HepG2 (cell line): ENCODE measurements around the gene PGPEP1. TPM values are rescaled to one million over a fixed set of nuclear protein-coding genes. Genes with fewer than 3 reads are reported as not detected.

Experiments used
- BRCA1 ChIP-seq: sonication (generic); formaldehyde crosslinking; IDR thresholded peaks from 2 replicates; pipeline ENCODE4 v1.4.0; 2020; ENCODE audit warnings: missing genetic modification reagents
- CBFB ChIP-seq: sonication (generic); formaldehyde crosslinking; IDR thresholded peaks from 2 replicates; pipeline ENCODE4 v1.4.0; 2020; ENCODE audit warnings: missing genetic modification reagents
- CCDC6 ChIP-seq: sonication (generic); formaldehyde crosslinking; IDR thresholded peaks from 2 replicates; pipeline ENCODE4 v1.8.1; 2022; ENCODE audit warnings: mild to moderate bottlenecking, missing genetic modification reagents, moderate library complexity
- CHD4 ChIP-seq: fragments of 200-600 bp; sonication (generic); IDR thresholded peaks from 2 replicates; pipeline ENCODE4 v1.7.0; 2017; ENCODE audit warnings: mild to moderate bottlenecking, low read length, borderline replicate concordance
- DMAP1 ChIP-seq: IDR thresholded peaks from 2 replicates; pipeline ENCODE4 v1.6.1; 2016
- FOXK1 ChIP-seq: sonication (generic); formaldehyde crosslinking; IDR thresholded peaks from 2 replicates; pipeline ENCODE4 v1.4.0; 2020; ENCODE audit warnings: low read depth, missing genetic modification reagents, borderline replicate concordance
- FOXO4 ChIP-seq: sonication (generic); formaldehyde crosslinking; conservative IDR thresholded peaks from 2 replicates; pipeline ENCODE4 v1.8.1; 2023; ENCODE audit warnings: missing genetic modification reagents
- HOXD1 ChIP-seq: sonication (generic); formaldehyde crosslinking; IDR thresholded peaks from 2 replicates; pipeline ENCODE4 v1.5.0; 2020; ENCODE audit warnings: missing genetic modification reagents
- ISX ChIP-seq: sonication (generic); formaldehyde crosslinking; conservative IDR thresholded peaks from 2 replicates; pipeline ENCODE4 v1.5.0; 2020; ENCODE audit warnings: missing genetic modification reagents
- MBNL3 ChIP-seq: fragments of 250-450 bp; sonication (Bioruptor Pico); conservative IDR thresholded peaks from 2 replicates; pipeline ENCODE4 v1.8.0; 2022; ENCODE audit warnings: mild to moderate bottlenecking, inconsistent platforms
- NFE2L2 ChIP-seq: fragments of 150-350 bp; IDR thresholded peaks from 2 replicates; pipeline ENCODE4 v1.6.1; 2014; ENCODE audit warnings: low read length
- NFIB ChIP-seq: sonication (generic); formaldehyde crosslinking; IDR thresholded peaks from 2 replicates; pipeline ENCODE4 v1.9.0; 2021; ENCODE audit warnings: missing genetic modification reagents, mild to moderate bottlenecking, borderline replicate concordance
- PBX2 ChIP-seq: IDR thresholded peaks from 2 replicates; pipeline ENCODE4 v1.6.1; 2016; ENCODE audit warnings: control low read depth
- PHF5A ChIP-seq: IDR thresholded peaks from one replicate; pipeline ENCODE4 v1.6.1; 2018; ENCODE audit warnings: low read depth, missing genetic modification reagents; ENCODE audit not compliant: unreplicated experiment
- SAP130 ChIP-seq: IDR thresholded peaks from 2 replicates; pipeline ENCODE4 v1.6.1; 2016; ENCODE audit warnings: low read depth
- U2AF2 ChIP-seq: fragments of 200-400 bp; formaldehyde crosslinking; IDR thresholded peaks from 2 replicates; pipeline ENCODE4 v1.6.1; 2017; ENCODE audit warnings: low read depth, mild to moderate bottlenecking, low read length
- ZBTB44 ChIP-seq: sonication (generic); formaldehyde crosslinking; IDR thresholded peaks from 2 replicates; pipeline ENCODE4 v1.4.0; 2020; ENCODE audit warnings: missing genetic modification reagents
- ZNF10 ChIP-seq: sonication (generic); formaldehyde crosslinking; IDR thresholded peaks from 2 replicates; pipeline ENCODE4 v1.4.0; 2020; ENCODE audit warnings: mild to moderate bottlenecking, low read depth, missing genetic modification reagents, borderline replicate concordance
- ZNF296 ChIP-seq: sonication (generic); formaldehyde crosslinking; conservative IDR thresholded peaks from 2 replicates; pipeline ENCODE4 v1.5.0; 2020; ENCODE audit warnings: mild to moderate bottlenecking, missing genetic modification reagents
- ZNF3 ChIP-seq: IDR thresholded peaks from 2 replicates; pipeline ENCODE4 v1.7.0; 2017; ENCODE audit warnings: inconsistent platforms
- ZNF33A ChIP-seq: sonication (generic); formaldehyde crosslinking; IDR thresholded peaks from 2 replicates; pipeline ENCODE4 v1.5.1; 2020; ENCODE audit warnings: missing genetic modification reagents, mild to moderate bottlenecking, moderate library complexity, borderline replicate concordance
- ZNF572 ChIP-seq: sonication (generic); formaldehyde crosslinking; IDR thresholded peaks from 2 replicates; pipeline ENCODE4 v1.5.1; 2020; ENCODE audit warnings: mild to moderate bottlenecking, missing genetic modification reagents
- ZNF704 ChIP-seq: sonication (generic); formaldehyde crosslinking; IDR thresholded peaks from 2 replicates; pipeline ENCODE4 v1.8.1; 2023; ENCODE audit warnings: mild to moderate bottlenecking, inconsistent platforms, moderate library complexity, missing genetic modification reagents, borderline replicate concordance
- ZSCAN21 ChIP-seq: sonication (generic); formaldehyde crosslinking; IDR thresholded peaks from 2 replicates; pipeline ENCODE4 v1.8.0; 2022; ENCODE audit warnings: mild to moderate bottlenecking, missing genetic modification reagents, moderate library complexity, borderline replicate concordance
- ZSCAN30 ChIP-seq: sonication (generic); formaldehyde crosslinking; IDR thresholded peaks from 2 replicates; pipeline ENCODE4 v1.5.0; 2020; ENCODE audit warnings: mild to moderate bottlenecking, missing genetic modification reagents
- polyA plus RNA-seq, 8 experiments: library from polyadenylated mRNA; depleted of rRNA in 3 of 8; stranded (reverse) in 7 of 8; unstranded in 1 of 8; fragments of >200 nt; fragmentation: Illumina TruSeq in 4 of 8; extraction: Trizol in 4 of 8; gene quantifications; 2 replicates each; pipeline versions ENCODE4 v1.2.1 to v1.2.3, GENCODE V29; 2011 to 2016; ENCODE audit warnings: low read depth in 4 of 8, missing spikeins in 1 of 8, mixed read lengths in 1 of 8; ENCODE audit not compliant: insufficient read depth in 1 of 8
- total RNA-seq, 5 experiments: library from RNA; depleted of rRNA; stranded (reverse); fragments of >200 nt; fragmentation: Illumina TruSeq; extraction: Trizol; gene quantifications; 2 replicates each; pipeline ENCODE4 v1.2.3, GENCODE V29; 2016; ENCODE audit warnings: low read depth in 1 of 5

Gene PGPEP1
- total and polyA plus RNA-seq, 2 of the 13 experiments (the other 11 are each of a cell fraction or from before 2014, with no cell fraction given), result 53.1 to 56.6 TPM

GRCh38 chr19:18364826-18365528, 24.6 kb downstream of the PGPEP1 start (continued):
- TF ChIP-seq ZBTB44 (no peak), ZNF704 (CRISPR knock-in tag) (no peak), DMAP1 (no peak), CCDC6 (peak; percentile 59; the same call in 1 of the 2 replicates), ZSCAN30 (CRISPR knock-in tag) (no peak), ZNF10 (CRISPR knock-in tag) (no peak), ZNF296 (CRISPR knock-in tag) (no peak), SAP130 (CRISPR knock-in tag) (peak; percentile 90), ISX (CRISPR knock-in tag) (no peak), HOXD1 (CRISPR knock-in tag) (peak; percentile 77; the same call in 1 of the 2 replicates), ZSCAN21 (CRISPR knock-in tag) (no peak), PHF5A (no peak), BRCA1 (CRISPR knock-in tag) (no peak), MBNL3 (CRISPR knock-in tag) (no peak), FOXO4 (no peak), ZNF572 (CRISPR knock-in tag) (no peak), NFIB (CRISPR knock-in tag) (no peak), ZNF3 (CRISPR knock-in tag) (peak; percentile 92), U2AF2 (no peak), FOXK1 (CRISPR knock-in tag) (peak; percentile 85; the same call in 1 of the 2 replicates), CHD4 (no peak), CBFB (CRISPR knock-in tag) (peak; percentile 63; the same call in 1 of the 2 replicates), PBX2 (CRISPR knock-in tag) (no peak), ZNF33A (no peak), NFE2L2 (no peak)
